GM20000 (cell line): ENCODE results near the gene LAMC2.

Source experiments
- DNase-seq: peaks from one replicate; pipeline ENCODE4 v3.0.0; 2012; ENCODE audit warnings: low spot score
- TF ChIP-seq, protein P1 (sequence below): IDR thresholded peaks from 2 replicates; pipeline ENCODE4 v1.5.1; 2012; ENCODE audit warnings: mild to moderate bottlenecking, control low read depth; ENCODE audit errors: extremely low read depth, missing control alignments

The LAMC2 gene

GRCh38 chr1:183248989-183249691 lies 63.1 kb downstream of the LAMC2 start:
- DNase-seq = no peak
- TF ChIP-seq, protein P1, sequence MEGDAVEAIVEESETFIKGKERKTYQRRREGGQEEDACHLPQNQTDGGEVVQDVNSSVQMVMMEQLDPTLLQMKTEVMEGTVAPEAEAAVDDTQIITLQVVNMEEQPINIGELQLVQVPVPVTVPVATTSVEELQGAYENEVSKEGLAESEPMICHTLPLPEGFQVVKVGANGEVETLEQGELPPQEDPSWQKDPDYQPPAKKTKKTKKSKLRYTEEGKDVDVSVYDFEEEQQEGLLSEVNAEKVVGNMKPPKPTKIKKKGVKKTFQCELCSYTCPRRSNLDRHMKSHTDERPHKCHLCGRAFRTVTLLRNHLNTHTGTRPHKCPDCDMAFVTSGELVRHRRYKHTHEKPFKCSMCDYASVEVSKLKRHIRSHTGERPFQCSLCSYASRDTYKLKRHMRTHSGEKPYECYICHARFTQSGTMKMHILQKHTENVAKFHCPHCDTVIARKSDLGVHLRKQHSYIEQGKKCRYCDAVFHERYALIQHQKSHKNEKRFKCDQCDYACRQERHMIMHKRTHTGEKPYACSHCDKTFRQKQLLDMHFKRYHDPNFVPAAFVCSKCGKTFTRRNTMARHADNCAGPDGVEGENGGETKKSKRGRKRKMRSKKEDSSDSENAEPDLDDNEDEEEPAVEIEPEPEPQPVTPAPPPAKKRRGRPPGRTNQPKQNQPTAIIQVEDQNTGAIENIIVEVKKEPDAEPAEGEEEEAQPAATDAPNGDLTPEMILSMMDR = no peak

GRCh38 chr1:183249941-183250452 lies 63.9 kb downstream of the LAMC2 start:
- TF ChIP-seq, protein P1 = no peak
- no peak for DNase-seq

- TF ChIP-seq, protein P1 = no peak
- DNase-seq = no peak
Measured at GRCh38 chr1:183251101-183251958, 65.3 kb downstream of the LAMC2 start.

GRCh38 chr1:183251959-183252450 lies 65.9 kb downstream of the LAMC2 start:
- DNase-seq = no peak
- TF ChIP-seq, protein P1 = no peak

GRCh38 chr1:183255073-183255472 lies 69.0 kb downstream of the LAMC2 start:
- DNase-seq = no peak
- TF ChIP-seq, protein P1 = no peak

GRCh38 chr1:183259924-183260323 lies 73.9 kb downstream of the LAMC2 start:
- TF ChIP-seq, protein P1 = no peak
- DNase-seq = no peak
